CD4-positive, alpha-beta memory T cell (primary cell): ENCODE measurements around the gene FLT4. TPM values are rescaled to one million over a fixed set of nuclear protein-coding genes. Genes with fewer than 3 reads are reported as not detected.

Source experiments
- CTCF ChIA-PET: fragments of 350-600 bp; sonication (Branson Sonifier 250); formaldehyde crosslinking; loops from one replicate; lab custom pipeline; 2021; ENCODE audit warnings: inconsistent platforms; ENCODE audit not compliant: partially characterized antibody; lab: Charles Lee
- POLR2A ChIA-PET: fragments of 350-600 bp; sonication (Branson Sonifier 250); formaldehyde crosslinking; loops from one replicate; lab custom pipeline; 2021; ENCODE audit not compliant: partially characterized antibody; lab: Charles Lee
- DNase-seq, 5 donors: peaks; one replicate each; pipeline versions ENCODE4 v3.0.0 to v3.0.0-alpha.2; 2020 to 2022; ENCODE audit warnings: mixed read lengths in 1 of 5
- H3K27ac ChIP-seq: one replicate; pipeline ENCODE4 v1.7.0; 2013; ENCODE audit warnings: low read depth, low read length
- H3K27me3 ChIP-seq: 2 replicates; pipeline ENCODE4 v1.7.0; 2013; ENCODE audit warnings: mild to moderate bottlenecking, low read length, moderate library complexity; ENCODE audit not compliant: insufficient read depth
- H3K36me3 ChIP-seq: 2 replicates; pipeline ENCODE4 v1.7.0; 2013; ENCODE audit warnings: mild to moderate bottlenecking, low read length, moderate library complexity; ENCODE audit not compliant: insufficient read depth
- H3K4me1 ChIP-seq: 2 replicates; pipeline ENCODE4 v1.7.0; 2013; ENCODE audit warnings: mild to moderate bottlenecking, low read length, moderate library complexity; ENCODE audit not compliant: insufficient read depth
- H3K4me3 ChIP-seq, 2 donors: one replicate each; pipeline ENCODE4 v1.7.0; 2013; ENCODE audit warnings: low read length in 2 of 2, mild to moderate bottlenecking in 1 of 2
- H3K9me3 ChIP-seq, 2 donors: one replicate each; pipeline ENCODE4 v1.7.0; 2013; ENCODE audit warnings: low read length in 2 of 2, control low read depth in 1 of 2; ENCODE audit not compliant: control insufficient read depth in 1 of 2
- H3K27ac Mint-ChIP-seq, 7 donors: one replicate each; pipeline ENCODE4 v1.8.0; 2020 to 2021; ENCODE audit warnings: mixed read lengths in 7 of 7, mild to moderate bottlenecking in 6 of 7, inconsistent platforms in 3 of 7, moderate library complexity in 3 of 7
- H3K27me3 Mint-ChIP-seq, 2 donors: one replicate each; pipeline ENCODE4 v1.8.0; 2020 to 2021; ENCODE audit warnings: mixed read lengths in 2 of 2
- H3K36me3 Mint-ChIP-seq, 2 donors: one replicate each; pipeline ENCODE4 v1.8.0; 2020 to 2021; ENCODE audit warnings: mixed read lengths in 2 of 2, inconsistent platforms in 1 of 2, mild to moderate bottlenecking in 1 of 2
- H3K4me1 Mint-ChIP-seq, 4 donors: one replicate each; pipeline ENCODE4 v1.8.0; 2020 to 2021; ENCODE audit warnings: mixed read lengths in 4 of 4, mild to moderate bottlenecking in 1 of 4
- H3K4me3 Mint-ChIP-seq, 8 donors: one replicate each; pipeline ENCODE4 v1.8.0; 2020 to 2021; ENCODE audit warnings: mixed read lengths in 8 of 8, mild to moderate bottlenecking in 7 of 8, moderate library complexity in 6 of 8, inconsistent platforms in 3 of 8
- H3K9me3 Mint-ChIP-seq, 8 donors: one replicate each; pipeline ENCODE4 v1.8.0; 2020 to 2021; ENCODE audit warnings: mixed read lengths in 8 of 8, mild to moderate bottlenecking in 5 of 8, inconsistent platforms in 3 of 8, moderate library complexity in 1 of 8
- intact Hi-C: fragments of 100-400 bp; cut with micrococcal nuclease; formaldehyde crosslinking; loops from one replicate; pipeline ENCODE4 v1.15.1; 2023
- polyA plus RNA-seq, 2 donors: library from polyadenylated mRNA; unstranded; fragments of 300-500 nt; fragmentation: Illumina TruSeq; gene quantifications; one replicate each; pipeline ENCODE4 v1.2.3, GENCODE V29; 2021
- total RNA-seq, 2 experiments: library from RNA; stranded (reverse); gene quantifications; one replicate each; pipeline ENCODE4 v1.2.3, GENCODE V29; 2021

FLT4 gene
- total and polyA plus RNA-seq, 4 experiments from 2014 or later: 1.2 to 10.3 (median 6.9) TPM; not detected in 1

GRCh38 chr5:180589771-180590542 lies 59.4 kb downstream of the FLT4 start:
- Mint-ChIP-seq H3K9me3 (peaks cover 0 to under 1% (median 0%) of the 10 kb centered on the region in 8 donors), H3K4me1 (peaks cover 2 to 14% (median 6%) of the 10 kb centered on the region in 4 donors), H3K27ac (no peak overlapping the region), H3K4me3 (peak overlapping the region in 6 of 8 donors; percentile 10 to 69 (median 52)), H3K27me3 (peaks cover 23 to 24% of the 10 kb centered on the region in 2 donors), H3K36me3 (no peaks in the 10 kb centered on the region)
- CTCF ChIA-PET: no interaction called here
- no peaks in the 10 kb centered on the region for H3K36me3 ChIP-seq
- DNase-seq: no peak
- no peak overlapping the region for H3K27ac ChIP-seq
- no peaks in the 10 kb centered on the region for H3K4me1 ChIP-seq
- H3K9me3 ChIP-seq: no peaks in the 10 kb centered on the region
- H3K27me3 ChIP-seq: peaks cover 6% of the 10 kb centered on the region
- intact Hi-C loops: no loop called here
- POLR2A ChIA-PET: no interaction called here
- H3K4me3 ChIP-seq: no peak overlapping the region

- H3K36me3 Mint-ChIP-seq: no peaks in the 10 kb centered on the region
- no peaks in the 10 kb centered on the region for H3K27me3 ChIP-seq
- POLR2A ChIA-PET: no interaction called here
These were observed 62.5 kb downstream of the FLT4 start for GRCh38 chr5:180586870-180587269.

DNA sequence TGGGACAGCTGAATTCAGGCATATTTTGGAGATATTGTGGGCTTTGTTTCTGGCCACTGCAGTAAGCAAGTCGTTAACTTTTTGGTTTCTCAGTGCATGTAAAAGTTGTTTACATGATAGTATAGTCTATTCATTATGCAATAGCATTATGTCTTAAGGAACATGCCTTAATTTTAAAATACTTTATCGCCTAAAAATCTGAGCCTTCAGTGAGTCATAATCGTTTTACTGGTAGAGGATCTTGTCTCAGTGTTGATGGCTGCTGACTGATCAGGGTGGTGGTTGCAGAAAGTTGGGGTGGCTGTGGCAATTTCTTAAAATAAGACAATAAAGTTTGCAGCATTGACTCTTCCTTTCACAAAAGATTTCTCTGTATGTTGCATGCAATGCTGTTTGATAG lies 63.2 kb downstream of the FLT4 start:
- H3K9me3 ChIP-seq: no peaks in the 10 kb centered on the region
- no peaks in the 10 kb centered on the region for H3K36me3 ChIP-seq
- Mint-ChIP-seq H3K27me3 (peaks cover 10 to 14% of the 10 kb centered on the region in 2 donors), H3K9me3 (peaks cover 0 to 6% (median 1%) of the 10 kb centered on the region in 8 donors), H3K36me3 (no peaks in the 10 kb centered on the region), H3K27ac (no peak overlapping the region), H3K4me3 (no peak overlapping the region), H3K4me1 (peaks cover 0 to 7% (median 1%) of the 10 kb centered on the region in 4 donors)
- no peaks in the 10 kb centered on the region for H3K4me1 ChIP-seq
- ChIA-PET POLR2A (no interaction called here), CTCF (no interaction called here)
- intact Hi-C loops: no loop called here
- no peak overlapping the region for H3K27ac ChIP-seq
- no peaks in the 10 kb centered on the region for H3K27me3 ChIP-seq
- no peak overlapping the region for H3K4me3 ChIP-seq
- no peak for DNase-seq

More at GRCh38 chr5:180586870-180587269, 62.5 kb downstream of the FLT4 start:
- Histone ChIP-seq H3K4me3 (no peak overlapping the region), H3K27ac (no peak overlapping the region), H3K9me3 (no peaks in the 10 kb centered on the region), H3K4me1 (no peaks in the 10 kb centered on the region), H3K36me3 (no peaks in the 10 kb centered on the region)
- no peak for DNase-seq
- peaks cover 0 to 7% (median 1%) of the 10 kb centered on the region in 4 donors for H3K4me1 Mint-ChIP-seq
- H3K9me3 Mint-ChIP-seq: peaks cover 0 to 6% (median 1%) of the 10 kb centered on the region in 8 donors
- intact Hi-C loops: no loop called here
- CTCF ChIA-PET: no interaction called here
- H3K27me3 Mint-ChIP-seq: peaks cover 10 to 14% of the 10 kb centered on the region in 2 donors
- no peak overlapping the region for H3K27ac Mint-ChIP-seq
- H3K4me3 Mint-ChIP-seq: no peak overlapping the region

DNA sequence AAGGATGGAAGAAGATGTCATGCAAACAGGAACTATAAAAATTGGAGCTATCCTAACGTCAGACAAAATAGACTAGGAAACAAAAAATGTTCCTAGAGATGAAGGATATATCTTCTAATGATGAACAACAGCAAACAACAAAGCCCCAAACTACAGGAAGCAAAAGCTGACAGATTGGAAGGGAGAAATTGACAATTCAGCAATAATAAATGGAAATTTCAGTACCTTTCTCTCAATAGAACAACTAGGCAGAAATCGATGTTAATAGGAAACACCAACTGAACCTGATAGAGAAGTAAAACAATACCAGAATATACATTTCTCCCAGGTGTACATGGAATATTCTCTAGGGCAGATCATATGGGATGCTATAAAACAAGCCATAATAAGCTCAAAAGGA lies 65.7 kb downstream of the FLT4 start:
- ChIA-PET POLR2A (no interaction called here), CTCF (no interaction called here)
- Mint-ChIP-seq H3K36me3 (no peaks in the 10 kb centered on the region), H3K27ac (no peak overlapping the region), H3K27me3 (peaks cover under 1 to 3% of the 10 kb centered on the region in 2 donors), H3K4me1 (no peaks in the 10 kb centered on the region), H3K9me3 (peaks cover 0 to 6% (median 1%) of the 10 kb centered on the region in 8 donors), H3K4me3 (no peak overlapping the region)
- H3K9me3 ChIP-seq: no peaks in the 10 kb centered on the region
- H3K4me3 ChIP-seq: no peak overlapping the region
- H3K27me3 ChIP-seq: no peaks in the 10 kb centered on the region
- no peaks in the 10 kb centered on the region for H3K36me3 ChIP-seq
- no peaks in the 10 kb centered on the region for H3K4me1 ChIP-seq
- no peak overlapping the region for H3K27ac ChIP-seq
- DNase-seq: no peak
- intact Hi-C loops: no loop called here

- Mint-ChIP-seq H3K36me3 (peaks cover 20 to 23% of the 10 kb centered on the region in 2 donors), H3K27me3 (no peaks in the 10 kb centered on the region), H3K4me3 (no peak overlapping the region), H3K9me3 (peaks cover 0 to 6% (median 1%) of the 10 kb centered on the region in 8 donors), H3K4me1 (no peaks in the 10 kb centered on the region), H3K27ac (peak overlapping the region in 1 of 7 donors; percentile 51)
- CTCF ChIA-PET: no interaction called here
- POLR2A ChIA-PET: no interaction called here
- DNase-seq: no peak
- Histone ChIP-seq H3K27me3 (no peaks in the 10 kb centered on the region), H3K36me3 (no peaks in the 10 kb centered on the region), H3K9me3 (no peaks in the 10 kb centered on the region), H3K4me3 (no peak overlapping the region), H3K4me1 (no peaks in the 10 kb centered on the region), H3K27ac (no peak overlapping the region)
- intact Hi-C loops: no loop called here
These were observed 68.7 kb downstream of the FLT4 start for GRCh38 chr5:180580681-180581080.

DNA sequence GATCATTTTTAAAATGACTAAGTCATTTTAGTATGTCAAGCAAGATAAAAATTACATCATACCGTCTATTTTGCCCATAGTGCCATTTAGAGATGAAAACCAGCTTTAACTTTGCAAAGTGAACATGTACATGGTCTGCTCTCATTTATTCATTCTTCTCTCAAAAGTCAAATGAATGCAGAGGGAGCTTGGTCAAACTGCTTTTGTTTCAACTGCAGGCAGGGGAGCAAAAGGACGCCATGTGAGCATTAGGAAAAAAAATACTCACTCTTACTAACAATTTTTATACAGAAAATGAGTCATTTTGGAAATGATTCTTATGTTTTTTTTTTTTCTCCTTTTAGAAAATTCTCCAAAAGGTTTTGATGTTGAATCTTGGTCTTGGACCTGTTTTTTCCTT lies 73.8 kb downstream of the FLT4 start:
- no peaks in the 10 kb centered on the region for H3K4me1 Mint-ChIP-seq

GRCh38 chr5:180568914-180569313 lies 80.5 kb downstream of the FLT4 start:
- Histone ChIP-seq H3K4me3 (no peak overlapping the region), H3K9me3 (no peaks in the 10 kb centered on the region), H3K27me3 (no peaks in the 10 kb centered on the region), H3K27ac (no peak overlapping the region), H3K36me3 (peaks cover 19% of the 10 kb centered on the region), H3K4me1 (no peaks in the 10 kb centered on the region)
- H3K27me3 Mint-ChIP-seq: no peaks in the 10 kb centered on the region
- ChIA-PET POLR2A (no interaction called here), CTCF (no interaction called here)
- DNase-seq: no peak
- no peak overlapping the region for H3K4me3 Mint-ChIP-seq
- intact Hi-C loops: no loop called here
- H3K4me1 Mint-ChIP-seq: peaks cover 0 to 2% (median 0%) of the 10 kb centered on the region in 4 donors
- H3K27ac Mint-ChIP-seq: peak overlapping the region in 1 of 7 donors; percentile 23
- no peaks in the 10 kb centered on the region for H3K9me3 Mint-ChIP-seq
- H3K36me3 Mint-ChIP-seq: peaks cover 65 to 83% of the 10 kb centered on the region in 2 donors

More for the DNA sequence above, 73.8 kb downstream of the FLT4 start:
- intact Hi-C loops: no loop called here
- Histone ChIP-seq H3K9me3 (no peaks in the 10 kb centered on the region), H3K27me3 (no peaks in the 10 kb centered on the region), H3K36me3 (peaks cover 8% of the 10 kb centered on the region), H3K4me3 (no peak overlapping the region), H3K4me1 (no peaks in the 10 kb centered on the region), H3K27ac (no peak overlapping the region)
- no peak for DNase-seq
- CTCF ChIA-PET: interaction anchor here (0.9 kb wide), 1 partner anchor 29 kb away, joined by 3 read pairs; no protein-coding TSS in a partner anchor
- POLR2A ChIA-PET: no interaction called here
- peaks cover 59 to 66% of the 10 kb centered on the region in 2 donors for H3K36me3 Mint-ChIP-seq
- no peaks in the 10 kb centered on the region for H3K27me3 Mint-ChIP-seq
- H3K9me3 Mint-ChIP-seq: no peaks in the 10 kb centered on the region
- no peak overlapping the region for H3K27ac Mint-ChIP-seq
- H3K4me3 Mint-ChIP-seq: no peak overlapping the region
